Right cardiac atrium (tissue), 5 donors: ENCODE results near the gene EXOC7. TPM values are rescaled to one million over a fixed set of nuclear protein-coding genes. Genes with fewer than 3 reads are reported as not detected.
A peak's percentile ranks its signal among the peaks of the same experiment; 100 is the strongest.

Source experiments
- ATAC-seq, 2 donors: fragments of 200-7000 bp; cut with Tn5 transposase; one replicate each; pipeline versions ENCODE4 v1.8.0 to v1.9.1; 2020; ENCODE audit warnings: moderate library complexity in 2 of 2, mild to moderate bottlenecking in 1 of 2
- DNase-seq, 3 donors: peaks; one replicate each; pipeline ENCODE4 v3.0.0-alpha.2; 2020
- H3K27ac ChIP-seq: one replicate; pipeline ENCODE4 v1.5.1; 2013; ENCODE audit warnings: mild to moderate bottlenecking, low read length, control low read depth, moderate library complexity
- H3K27me3 ChIP-seq: one replicate; pipeline ENCODE4 v1.6.1; 2013; ENCODE audit not compliant: control insufficient read depth, insufficient read depth
- H3K4me1 ChIP-seq: one replicate; pipeline ENCODE4 v1.6.1; 2013; ENCODE audit warnings: low read length; ENCODE audit not compliant: control insufficient read depth, insufficient read depth
- H3K4me3 ChIP-seq: one replicate; pipeline ENCODE4 v1.5.1; 2013; ENCODE audit warnings: low read length, control low read depth
- H3K9me3 ChIP-seq: one replicate; pipeline ENCODE4 v1.6.1; 2013; ENCODE audit warnings: low read length; ENCODE audit not compliant: control insufficient read depth
- WGBS: extraction: QIAGEN DNeasy Blood & Tissue Kit; methylation state at CpG from one replicate; pipeline ENCODE4 v1.1.7; 2013; 5-methylcytosine and 5-hydroxymethylcytosine counted together
- intact Hi-C, 4 donors: fragments of 100-400 bp; cut with DNase I; formaldehyde crosslinking; loops; one replicate each; pipeline versions ENCODE4 v1.11.0 to v1.14.0; 2022 to 2023
- long read RNA-seq, 4 donors: library from polyadenylated mRNA; unstranded; transcript quantifications; one replicate each; pipeline ENCODE4 v2.0.0, GENCODE V29; 2020 to 2021
- polyA plus RNA-seq: library from polyadenylated mRNA; stranded (reverse); fragments of 200-250 nt; gene quantifications from one replicate; pipeline ENCODE4 v1.2.3, GENCODE V29; 2013
- total RNA-seq, 4 donors: library from RNA; stranded (reverse); fragmentation: NEBNext Ultra II Directional; extraction: Animal tissue kit (Norgen Biotek cat#: 25700); gene quantifications; one replicate each; pipeline ENCODE4 v1.2.1, GENCODE V29; 2021
- donor health status: healthy with polysubstance abuse.
- donor health status: DM: no; HTN: yes; CAD: no.
- donor health status: DM: no; HTN: no; CAD: no.
- donor health status: DM: no; HTN: yes; CAD: no; lungs with severe emphysema.
- donor health status: DM: yes; HTN: yes; CAD: no.

EXOC7 gene, protein sequence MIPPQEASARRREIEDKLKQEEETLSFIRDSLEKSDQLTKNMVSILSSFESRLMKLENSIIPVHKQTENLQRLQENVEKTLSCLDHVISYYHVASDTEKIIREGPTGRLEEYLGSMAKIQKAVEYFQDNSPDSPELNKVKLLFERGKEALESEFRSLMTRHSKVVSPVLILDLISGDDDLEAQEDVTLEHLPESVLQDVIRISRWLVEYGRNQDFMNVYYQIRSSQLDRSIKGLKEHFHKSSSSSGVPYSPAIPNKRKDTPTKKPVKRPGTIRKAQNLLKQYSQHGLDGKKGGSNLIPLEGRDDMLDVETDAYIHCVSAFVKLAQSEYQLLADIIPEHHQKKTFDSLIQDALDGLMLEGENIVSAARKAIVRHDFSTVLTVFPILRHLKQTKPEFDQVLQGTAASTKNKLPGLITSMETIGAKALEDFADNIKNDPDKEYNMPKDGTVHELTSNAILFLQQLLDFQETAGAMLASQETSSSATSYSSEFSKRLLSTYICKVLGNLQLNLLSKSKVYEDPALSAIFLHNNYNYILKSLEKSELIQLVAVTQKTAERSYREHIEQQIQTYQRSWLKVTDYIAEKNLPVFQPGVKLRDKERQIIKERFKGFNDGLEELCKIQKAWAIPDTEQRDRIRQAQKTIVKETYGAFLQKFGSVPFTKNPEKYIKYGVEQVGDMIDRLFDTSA
- total RNA-seq, result 10 to 100 TPM; 74.5 to 93.5 (median 84.8) TPM
- polyA plus RNA-seq, result 40.4 TPM
- long read RNA-seq, donor 1, full-length matches to known transcripts, result 183 of 407 reads
- long read RNA-seq, donor 1, partial matches to known transcripts, result 21 of 407 reads
- long read RNA-seq, donor 1, other reads (novel, unspliced or antisense), result 203 of 407 reads
- long read RNA-seq, donor 2, full-length matches to known transcripts, result 70 of 155 reads
- long read RNA-seq, donor 2, partial matches to known transcripts, result 11 of 155 reads
- long read RNA-seq, donor 2, other reads (novel, unspliced or antisense), result 74 of 155 reads
- long read RNA-seq, donor 3, full-length matches to known transcripts, result 351 of 715 reads
- long read RNA-seq, donor 3, partial matches to known transcripts, result 52 of 715 reads
- long read RNA-seq, donor 3, other reads (novel, unspliced or antisense), result 312 of 715 reads
- long read RNA-seq, donor 4, full-length matches to known transcripts, result 115 of 211 reads
- long read RNA-seq, donor 4, partial matches to known transcripts, result 7 of 211 reads
- long read RNA-seq, donor 4, other reads (novel, unspliced or antisense), result 89 of 211 reads

DNA sequence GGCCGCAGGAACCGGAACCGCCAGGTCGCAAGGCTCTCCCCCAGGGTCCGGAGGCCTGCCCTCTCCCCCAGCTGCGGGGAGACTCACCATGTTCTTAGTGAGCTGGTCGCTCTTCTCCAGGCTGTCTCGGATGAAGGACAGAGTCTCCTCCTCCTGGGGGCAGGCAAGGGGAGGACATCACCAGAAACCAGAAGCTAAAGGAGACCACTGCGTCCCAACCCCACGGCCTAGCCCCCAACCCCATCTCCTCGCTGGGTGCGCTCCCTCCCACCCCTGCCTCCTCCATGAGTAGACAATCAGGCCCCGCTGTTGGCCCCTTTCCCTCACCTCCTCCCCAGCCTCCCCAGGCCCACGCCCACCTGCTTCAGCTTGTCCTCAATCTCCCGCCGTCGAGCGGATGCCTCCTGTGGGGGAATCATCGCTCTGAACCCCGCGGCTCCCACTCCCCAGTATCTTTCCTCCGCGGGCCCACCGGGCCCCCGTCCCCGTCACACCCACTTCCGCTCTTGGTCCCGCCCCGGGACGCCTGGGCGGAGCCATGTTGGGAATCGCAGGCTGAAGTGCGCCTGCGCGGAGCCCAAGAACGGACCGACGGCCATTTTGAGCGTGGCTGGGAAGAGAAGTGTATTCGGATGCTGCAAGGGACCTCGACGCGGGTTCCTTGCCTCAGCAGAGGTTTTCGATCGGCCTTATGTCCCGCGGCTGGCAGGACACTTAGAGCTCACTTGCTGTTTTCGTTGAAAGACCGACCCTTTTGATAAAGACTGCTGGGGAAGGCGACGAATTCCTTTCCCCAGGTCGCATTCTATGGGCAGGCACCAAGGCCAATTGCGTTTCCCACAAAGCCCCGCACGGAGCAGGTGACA is at the start of gene EXOC7:
Gene EXOC7, minus strand, starts transcription at position 514 of the 866 bp plus-strand sequence. Its CDS starts 95 bp downstream, at position 419.
- intact Hi-C loops, result no loop called here

GRCh38 chr17:76153202-76153601 is 49.6 kb upstream of the EXOC7 start:
- no peaks in the 10 kb centered on the region for H3K9me3 ChIP-seq
- H3K27me3 ChIP-seq, result no peaks in the 10 kb centered on the region
- intact Hi-C loops, result no loop called here
- H3K4me3 ChIP-seq, result no peak overlapping the region
- no peak overlapping the region for H3K27ac ChIP-seq
- no peak for DNase-seq
- no peaks in the 10 kb centered on the region for H3K4me1 ChIP-seq
- WGBS, result 89% methylated on average over 9 of the region's 9 CpGs
- ATAC-seq, result no peak

More for the DNA sequence above, at the start of gene EXOC7:
- no peaks in the 10 kb centered on the region for H3K4me1 ChIP-seq
- peak within 1 kb of the TSS; percentile 74 for H3K4me3 ChIP-seq
- 4% methylated on average over 55 of the region's 55 CpGs for WGBS
- peak; percentile 97 for ATAC-seq
- peak; percentile 91 to 97 (median 96) for DNase-seq
- peak within 1 kb of the TSS; percentile 76 for H3K27ac ChIP-seq
- no peaks in the 10 kb centered on the region for H3K27me3 ChIP-seq
- no peaks in the 10 kb centered on the region for H3K9me3 ChIP-seq

DNA sequence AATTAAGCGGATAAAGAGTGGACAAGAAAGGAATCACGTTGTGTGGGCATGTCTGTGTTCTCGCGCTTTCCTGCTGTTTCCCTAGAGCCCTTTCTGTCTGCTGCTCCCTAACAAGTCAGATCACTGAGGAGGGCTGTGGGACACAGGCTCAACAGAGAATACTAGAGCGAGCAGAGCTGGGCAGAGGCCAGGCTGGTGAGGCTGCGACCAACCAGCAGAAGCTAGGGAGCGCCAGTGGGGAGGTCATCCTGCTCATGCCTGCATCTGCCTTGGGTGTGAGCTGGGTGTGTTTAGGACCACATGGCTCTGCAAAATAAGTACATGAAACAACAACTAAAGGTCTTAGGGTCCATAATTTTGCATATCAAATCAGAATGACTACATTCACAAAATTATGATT is 49.0 kb upstream of the EXOC7 start:
- H3K4me3 ChIP-seq, result no peak overlapping the region
- 80% methylated on average over 7 of the region's 7 CpGs for WGBS
- H3K9me3 ChIP-seq, result no peaks in the 10 kb centered on the region
- intact Hi-C loops, result no loop called here
- H3K27ac ChIP-seq, result no peak overlapping the region
- DNase-seq (no peak), ATAC-seq (no peak)
- no peaks in the 10 kb centered on the region for H3K4me1 ChIP-seq
- H3K27me3 ChIP-seq, result no peaks in the 10 kb centered on the region

DNA sequence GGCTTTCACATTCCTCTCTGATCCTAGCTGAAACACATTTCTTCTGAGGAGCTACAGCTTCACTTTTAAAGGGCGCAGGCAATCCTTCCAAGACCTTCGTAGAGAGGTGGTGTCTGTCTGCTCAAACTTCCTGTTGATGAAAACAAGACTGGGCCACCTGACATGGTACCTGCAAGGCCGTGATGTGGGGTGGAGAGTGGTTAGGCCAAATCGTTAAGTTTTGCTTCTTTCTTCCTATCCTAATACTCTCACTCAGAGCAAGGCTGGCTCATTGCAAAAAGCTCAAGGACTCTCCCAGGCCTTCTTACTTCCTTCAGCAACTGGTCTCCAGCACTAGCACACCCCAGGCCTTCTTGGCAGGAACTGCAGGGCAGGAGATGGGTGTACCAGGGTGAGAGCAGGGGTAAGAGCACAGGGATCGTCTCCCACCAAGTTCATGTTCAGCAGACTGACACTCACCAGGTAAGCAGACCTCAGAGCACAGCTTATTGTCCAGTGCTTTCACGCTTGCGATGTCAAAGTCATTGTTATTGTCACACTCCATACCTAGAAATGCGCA is 48.4 kb upstream of the EXOC7 start:
- Histone ChIP-seq H3K27me3 (no peaks in the 10 kb centered on the region), H3K9me3 (no peaks in the 10 kb centered on the region), H3K4me1 (no peaks in the 10 kb centered on the region), H3K4me3 (no peak overlapping the region), H3K27ac (no peak overlapping the region)
- no peak for DNase-seq
- 93% methylated on average over 8 of the region's 8 CpGs for WGBS
- intact Hi-C loops, result no loop called here
- no peak for ATAC-seq

DNA sequence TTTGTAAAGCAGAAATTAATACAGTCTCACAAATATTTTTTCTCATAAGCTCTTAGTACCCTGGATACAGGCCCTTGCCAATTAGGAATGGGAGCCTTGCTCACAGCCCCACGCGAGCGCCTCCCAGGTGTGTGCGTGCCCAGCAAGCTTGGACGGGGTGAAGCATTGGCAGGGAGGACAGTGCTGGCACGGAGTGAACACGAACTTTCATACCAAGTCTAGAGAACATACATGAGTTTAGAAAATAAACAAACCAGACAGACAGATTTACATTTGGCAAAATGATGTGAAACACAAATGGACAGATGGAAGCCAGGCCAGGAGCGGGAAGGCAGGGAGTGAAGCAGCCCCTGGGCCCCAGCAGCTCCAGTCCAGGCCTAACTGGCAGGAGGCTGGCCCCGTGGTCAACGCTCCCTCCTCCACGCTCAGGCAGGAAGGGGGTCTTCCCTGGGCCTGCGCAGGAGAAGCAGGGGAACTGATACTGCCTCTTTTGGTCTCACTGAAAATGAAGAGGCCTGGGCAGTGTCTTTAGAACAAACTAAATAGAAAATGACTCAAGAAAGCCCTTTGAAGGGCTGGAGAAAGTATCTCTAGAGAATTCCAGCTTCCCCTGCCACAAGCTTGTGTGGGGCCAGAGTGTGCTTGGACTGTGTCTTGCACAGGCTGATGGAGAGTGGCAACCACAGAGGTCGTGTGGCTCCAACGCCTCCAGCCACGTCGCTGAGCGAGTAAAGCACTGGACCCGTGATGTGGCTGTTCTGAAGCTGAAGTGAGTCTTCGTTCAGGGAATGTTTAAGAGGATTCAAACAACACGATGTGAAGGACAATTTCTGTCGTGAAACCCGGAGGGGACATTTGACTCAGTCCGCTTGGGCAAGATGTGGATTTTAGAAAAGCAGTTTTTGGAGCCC is 47.4 kb upstream of the EXOC7 start:
- intact Hi-C loops, result no loop called here
- DNase-seq, result no peak
- Histone ChIP-seq H3K27ac (no peak overlapping the region), H3K4me1 (no peaks in the 10 kb centered on the region), H3K27me3 (no peaks in the 10 kb centered on the region), H3K9me3 (no peaks in the 10 kb centered on the region), H3K4me3 (no peak overlapping the region)
- 90% methylated on average over 23 of the region's 23 CpGs for WGBS
- no peak for ATAC-seq

- H3K27me3 ChIP-seq, result no peaks in the 10 kb centered on the region
- 91% methylated on average over 10 of the region's 10 CpGs for WGBS
- no peak overlapping the region for H3K27ac ChIP-seq
- no peak overlapping the region for H3K4me3 ChIP-seq
- H3K4me1 ChIP-seq, result no peaks in the 10 kb centered on the region
- H3K9me3 ChIP-seq, result no peaks in the 10 kb centered on the region
- DNase-seq (no peak), ATAC-seq (no peak)
- intact Hi-C loops, result no loop called here
Observed at GRCh38 chr17:76149214-76149613, 45.6 kb upstream of the EXOC7 start.

GRCh38 chr17:76148015-76148326 is 44.4 kb upstream of the EXOC7 start:
- ATAC-seq (no peak), DNase-seq (no peak)
- Histone ChIP-seq H3K9me3 (no peaks in the 10 kb centered on the region), H3K27me3 (no peaks in the 10 kb centered on the region), H3K4me1 (no peaks in the 10 kb centered on the region), H3K4me3 (no peak overlapping the region), H3K27ac (no peak overlapping the region)
- WGBS, result 100% methylated on average over 1 of the region's 1 CpG
- intact Hi-C loops, result no loop called here

DNA sequence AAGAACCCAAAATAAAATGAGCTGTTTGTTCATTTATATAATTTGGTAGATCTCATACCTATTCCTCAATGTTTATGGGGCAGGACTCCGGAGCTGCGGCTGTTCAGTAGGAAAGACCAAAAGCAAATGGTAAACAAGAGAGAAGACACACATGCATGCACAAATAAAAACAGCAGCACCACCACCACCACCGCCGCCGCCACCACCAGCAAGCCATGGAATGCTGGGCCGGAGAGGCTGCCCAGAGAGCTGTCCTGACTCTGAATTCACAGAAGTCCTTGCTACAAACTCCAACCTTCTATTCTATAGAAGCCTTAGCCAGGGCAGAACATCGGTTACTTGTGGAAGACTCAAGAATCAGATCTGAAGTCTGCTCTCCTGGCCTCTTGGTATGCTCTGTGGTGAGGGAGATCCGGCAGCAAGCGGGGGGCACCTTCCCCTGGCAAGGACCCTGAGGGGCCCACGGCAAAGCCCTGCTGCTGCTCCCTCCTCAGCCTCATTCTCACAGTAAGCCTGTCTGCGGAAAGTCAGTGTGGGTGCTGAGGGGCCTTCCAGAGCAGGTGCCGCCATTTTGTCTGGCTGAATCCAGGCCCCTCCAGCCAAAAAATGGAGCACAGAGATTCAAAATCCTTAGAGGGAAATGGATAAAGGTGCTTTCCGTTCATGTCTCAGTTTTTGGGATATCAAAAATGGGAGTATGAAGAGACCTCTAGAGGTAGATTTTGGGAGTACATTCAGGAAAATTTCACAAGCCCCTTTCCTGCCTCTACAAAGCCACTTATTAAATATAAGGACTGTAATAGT is 43.8 kb upstream of the EXOC7 start:
- intact Hi-C loops, result no loop called here
- Histone ChIP-seq H3K9me3 (no peaks in the 10 kb centered on the region), H3K4me1 (no peaks in the 10 kb centered on the region), H3K4me3 (no peak overlapping the region), H3K27ac (no peak overlapping the region), H3K27me3 (no peaks in the 10 kb centered on the region)
- no peak for ATAC-seq
- WGBS, result 80% methylated on average over 13 of the region's 13 CpGs
- no peak for DNase-seq
